SHP77 (cell line): ENCODE results near the gene CCDC83.

Experiments used
- DNase-seq, 2 experiments: peaks; one replicate each; lab custom pipeline; 2025; lab: John Stamatoyannopoulos, UW

Gene CCDC83

GRCh38 chr11:85855341-85855656 is at the start of gene CCDC83:
CCDC83 (plus strand) TSS chr11:85855383; CDS start chr11:85865124, 9,741 bp downstream.
- DNase-seq: no peak

DNA sequence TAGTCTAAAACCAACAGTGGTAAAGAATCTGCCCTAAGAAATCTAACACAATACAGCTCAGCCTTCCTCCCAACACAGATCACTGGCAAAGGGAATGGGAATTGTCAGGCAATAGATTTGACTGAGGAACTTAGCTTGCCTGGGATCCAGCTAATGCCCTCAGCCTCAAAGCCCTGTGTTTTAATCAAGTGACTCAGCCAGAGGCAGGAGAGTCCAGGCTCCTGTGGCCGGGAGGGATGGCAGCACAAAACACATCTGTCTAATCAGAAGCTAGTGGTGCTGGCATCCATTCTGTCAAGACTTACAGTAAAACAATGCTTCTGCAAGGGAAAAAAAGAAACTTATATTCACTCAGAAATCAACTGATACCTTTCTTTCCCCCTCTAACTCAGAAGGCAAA is 49.8 kb upstream of the CCDC83 start:
- no peak for DNase-seq

DNA sequence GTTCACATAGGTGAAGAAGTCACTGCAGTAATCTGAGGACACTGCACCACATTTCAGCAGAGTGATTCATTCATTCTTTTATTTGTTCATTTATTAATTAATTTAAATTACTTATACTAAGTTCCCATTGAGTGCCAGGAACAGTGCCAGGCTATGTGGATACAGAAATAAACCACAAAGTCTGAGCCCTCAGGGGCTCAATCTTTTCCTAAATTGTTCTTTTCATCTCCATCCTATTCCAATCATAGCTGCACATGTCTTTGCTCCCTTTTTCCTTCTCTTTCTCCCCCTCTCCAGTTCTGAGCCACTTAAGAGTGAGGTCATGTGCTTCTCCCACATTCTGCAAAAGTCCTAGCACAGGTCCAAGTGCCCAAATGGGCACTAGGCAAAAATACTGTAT is 49.2 kb upstream of the CCDC83 start:
- DNase-seq: no peak

DNA sequence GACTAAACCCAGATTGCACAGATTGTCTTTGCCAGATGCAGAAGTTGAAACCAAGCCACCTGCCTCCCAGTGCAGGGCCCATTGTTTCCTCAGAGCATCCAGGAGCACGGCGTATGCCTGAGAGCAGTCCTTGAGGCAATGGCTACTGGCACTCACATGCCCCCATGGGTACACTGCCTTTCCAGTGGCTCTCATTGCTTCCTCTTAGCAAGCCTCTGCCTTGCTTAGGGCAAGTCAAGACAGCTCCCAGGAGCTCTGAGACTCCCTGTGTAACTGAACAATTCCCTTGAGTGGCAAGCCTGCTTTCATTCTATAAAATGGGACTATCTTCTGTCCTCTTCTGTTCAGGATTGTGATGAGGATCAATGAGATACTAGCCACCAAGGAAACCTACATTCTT is 48.3 kb upstream of the CCDC83 start:
- no peak for DNase-seq

GRCh38 chr11:85809191-85809590 is 46.0 kb upstream of the CCDC83 start:
- no peak for DNase-seq

DNA sequence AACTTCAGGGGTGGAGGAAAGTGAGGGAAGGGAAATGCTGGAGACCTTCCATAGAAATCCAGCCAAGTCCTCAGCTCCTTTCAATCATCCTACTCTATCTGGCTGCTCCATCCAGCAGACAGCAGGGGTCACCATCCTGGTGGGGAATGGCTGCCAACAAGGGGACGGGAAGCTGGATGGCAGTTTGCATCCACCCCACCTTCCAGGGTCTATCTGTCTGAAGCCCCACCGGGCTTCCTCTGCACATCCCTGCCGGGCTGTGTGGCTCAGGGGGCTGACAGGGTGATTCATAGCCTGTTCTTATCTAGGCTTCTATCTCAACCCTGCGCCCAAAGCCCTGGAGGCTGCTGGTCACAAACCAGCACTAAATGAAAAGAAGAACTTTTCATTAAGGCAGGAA is 45.3 kb upstream of the CCDC83 start:
- DNase-seq: no peak

GRCh38 chr11:85810521-85810870 is 44.7 kb upstream of the CCDC83 start:
- no peak for DNase-seq

DNA sequence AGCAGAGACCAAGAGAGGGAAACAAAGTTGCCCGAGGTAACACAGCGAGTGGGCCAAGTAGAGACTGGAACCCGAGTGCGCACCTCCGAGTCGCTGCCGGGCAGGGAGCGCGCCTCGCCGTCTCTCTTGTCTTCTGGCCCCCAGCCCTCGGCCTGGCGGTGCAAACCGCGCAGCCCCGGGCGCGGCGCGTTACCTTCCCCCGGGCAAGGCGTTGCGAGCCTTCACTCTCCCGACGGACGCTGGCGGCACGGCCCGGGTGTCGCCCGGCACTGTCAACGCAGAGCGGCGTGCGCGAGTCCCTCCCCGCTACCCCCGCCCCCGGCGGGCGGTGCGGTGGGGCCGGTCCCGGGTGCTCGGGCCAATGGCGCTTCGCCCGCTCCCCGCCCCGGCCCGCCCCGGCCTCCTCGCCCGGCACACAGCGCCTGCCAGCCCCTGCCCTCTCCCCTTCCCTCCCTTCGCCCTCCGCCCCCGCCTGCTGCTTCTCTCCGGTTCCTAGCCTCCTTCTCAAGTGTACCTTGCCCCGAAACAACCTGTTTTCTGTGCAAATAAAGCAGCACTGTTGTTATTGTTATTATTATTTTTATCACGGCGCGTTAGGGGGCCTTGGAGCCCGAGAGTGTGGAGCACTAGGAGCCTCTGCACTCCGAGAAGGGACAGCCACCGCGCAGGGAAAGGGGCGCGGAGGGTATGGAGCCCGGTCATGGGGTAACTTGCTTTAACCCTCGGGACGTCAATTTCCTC is 44.1 kb upstream of the CCDC83 start, which contains the start of gene SYTL2:
Gene SYTL2 (minus strand): TSS at position 271 of the 741 bp plus-strand sequence. CDS start 53,416 bp downstream, outside the sequence.
- peak; percentile 19 to 65 for DNase-seq

GRCh38 chr11:85811624-85812023 is 43.6 kb upstream of the CCDC83 start:
- DNase-seq: no peak

- no peak for DNase-seq
These were observed 41.5 kb upstream of the CCDC83 start for GRCh38 chr11:85813721-85814120.

DNA sequence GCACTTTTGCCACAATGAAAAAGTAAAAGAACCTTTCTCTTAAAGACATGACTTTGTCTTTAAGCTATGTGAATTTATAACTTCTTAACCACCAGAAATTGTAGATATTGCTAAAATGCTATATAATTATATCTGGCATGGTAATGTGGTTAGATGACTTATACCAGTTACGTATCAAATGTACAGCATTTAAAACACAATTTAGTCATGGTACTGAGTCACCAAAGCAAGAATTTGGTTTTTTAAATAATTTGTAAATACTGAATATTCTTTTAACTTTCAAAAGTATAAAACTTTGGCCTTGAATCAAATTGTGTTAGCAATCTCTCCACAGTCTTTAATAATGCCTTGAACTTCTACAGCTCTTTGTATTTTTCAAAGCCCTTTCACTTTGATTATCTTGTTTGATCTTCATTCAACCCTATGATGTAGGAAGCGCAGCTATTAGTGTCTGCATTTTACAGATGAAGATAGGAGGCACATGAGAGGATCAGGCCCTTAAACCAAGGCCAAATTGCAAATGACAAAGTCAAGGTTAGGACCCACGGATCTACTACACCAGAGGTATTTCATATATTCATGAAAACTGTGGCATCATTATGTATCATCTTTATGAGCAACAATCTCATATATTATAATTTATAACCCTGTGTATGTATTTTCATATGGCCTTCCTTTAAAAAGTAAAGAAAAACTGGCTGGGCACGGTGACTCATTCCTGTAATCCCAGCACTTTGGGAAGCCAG is 39.8 kb upstream of the CCDC83 start:
- no peak for DNase-seq

GRCh38 chr11:85819441-85819840 is 35.7 kb upstream of the CCDC83 start:
- DNase-seq: no peak

DNA sequence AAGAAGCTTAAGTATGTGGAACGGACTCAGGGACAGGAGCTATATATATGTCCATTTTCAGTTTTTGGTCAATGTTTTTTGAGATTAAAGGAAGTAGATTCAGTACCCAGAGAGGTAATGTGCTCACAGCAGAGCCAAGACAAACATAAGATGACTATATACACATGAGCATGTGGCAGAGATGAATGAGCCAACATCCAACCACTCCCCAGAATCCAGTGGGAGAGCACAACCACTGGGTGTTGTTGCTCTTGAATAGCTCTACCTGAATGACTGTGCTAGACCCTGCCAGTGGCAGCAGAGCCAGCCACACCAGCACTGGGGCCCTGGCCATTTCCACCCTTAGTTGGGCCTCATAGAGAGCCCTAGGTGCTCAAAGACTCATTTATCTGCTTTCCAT is 33.5 kb upstream of the CCDC83 start:
- DNase-seq: no peak

- DNase-seq: no peak
These were observed 32.4 kb upstream of the CCDC83 start for GRCh38 chr11:85822814-85823213.

GRCh38 chr11:85823816-85824215 is 31.4 kb upstream of the CCDC83 start:
- DNase-seq: no peak

- DNase-seq: no peak
These were observed 29.6 kb upstream of the CCDC83 start for GRCh38 chr11:85825616-85826015.

DNA sequence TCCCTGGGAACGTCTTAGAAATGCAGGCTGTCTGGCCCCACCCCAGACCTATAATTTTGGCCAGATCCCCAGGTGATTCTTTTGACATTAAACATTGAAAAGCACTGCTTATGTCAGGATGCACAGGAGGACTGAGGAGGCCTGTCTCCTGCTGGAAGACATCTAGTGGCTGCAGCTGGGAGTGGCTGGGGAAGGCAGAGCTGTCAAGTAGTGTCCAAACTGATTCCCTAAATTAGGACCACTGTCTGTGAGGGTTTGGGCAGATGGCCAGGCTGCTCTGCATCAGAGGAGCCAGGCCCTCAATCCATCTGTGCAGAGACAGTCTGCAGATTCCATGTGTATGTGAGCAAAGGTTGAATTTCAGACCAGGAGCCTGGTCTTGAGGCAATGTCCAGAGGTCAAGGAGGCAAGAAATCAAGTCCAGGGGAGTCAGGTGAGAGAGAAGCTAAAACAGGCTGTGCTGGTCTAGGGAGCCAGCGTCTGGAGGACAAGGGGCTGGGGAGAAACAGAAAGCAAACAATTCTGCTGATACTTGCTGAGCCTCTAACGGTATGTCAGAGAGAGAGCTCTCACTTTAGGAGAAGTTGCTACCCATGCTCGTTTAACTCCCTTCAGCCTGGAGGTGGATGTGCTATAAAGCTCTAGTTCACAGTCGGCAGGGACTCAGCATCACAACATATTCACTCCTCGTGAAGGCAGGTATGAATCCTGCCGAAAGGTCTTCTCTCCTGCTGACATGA is 28.9 kb upstream of the CCDC83 start:
- DNase-seq: peak; percentile 18 to 27

DNA sequence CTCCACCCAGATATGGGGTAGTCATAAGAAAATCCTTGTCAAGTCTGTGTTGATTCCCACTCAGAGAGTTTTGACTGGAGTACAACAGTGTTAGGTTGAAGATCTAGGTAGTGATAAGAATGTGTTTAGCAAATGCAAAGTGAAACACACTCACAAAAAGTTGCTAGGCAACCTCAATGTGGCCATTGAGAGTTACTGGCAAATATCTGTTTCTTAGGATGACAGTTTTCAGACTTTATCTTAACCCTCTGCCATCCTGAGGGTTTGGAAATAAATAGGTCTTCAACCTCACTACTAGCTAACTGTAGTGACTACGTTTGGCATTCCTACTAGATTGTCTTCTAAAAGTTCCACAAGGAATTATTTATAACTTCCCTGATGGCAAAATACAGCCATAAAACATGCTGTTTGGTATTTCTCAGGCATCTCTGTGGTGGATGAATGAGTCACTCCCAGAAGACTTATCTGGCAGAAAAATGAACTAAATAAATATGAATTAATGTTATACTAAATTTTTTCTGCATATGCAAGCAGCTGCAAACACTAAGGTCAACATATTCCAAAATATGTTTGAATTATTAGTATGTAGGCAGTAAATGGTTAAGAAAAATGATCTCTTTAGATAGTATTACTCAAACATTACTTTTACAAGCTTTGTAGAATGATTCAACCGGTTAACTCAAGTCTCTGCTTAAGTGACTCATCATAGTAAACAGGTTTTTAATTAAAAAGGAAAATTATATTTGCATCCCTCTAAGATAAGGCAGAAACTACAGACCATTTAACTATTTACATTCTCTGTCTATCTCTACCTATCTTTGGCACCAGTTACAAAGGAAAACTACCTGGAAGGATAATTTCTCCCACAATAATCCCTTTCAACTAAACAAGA is 27.2 kb upstream of the CCDC83 start:
- DNase-seq: no peak

DNA sequence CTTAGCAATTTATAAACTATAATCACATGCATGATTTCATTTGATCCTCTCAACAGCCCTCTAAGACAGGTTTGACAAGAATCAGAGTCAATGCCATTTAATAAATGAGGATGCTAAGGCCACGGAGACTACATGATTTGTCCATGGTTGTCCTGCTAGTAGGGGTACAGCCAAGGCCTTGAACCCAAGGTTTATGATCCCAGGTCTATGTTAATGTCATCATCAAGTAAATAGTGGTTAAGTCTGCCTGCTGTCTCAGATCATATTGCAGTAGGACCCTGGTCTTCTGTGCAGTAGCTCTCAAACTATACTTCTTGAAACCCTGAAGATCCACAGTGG is 26.6 kb upstream of the CCDC83 start:
- DNase-seq: no peak

DNA sequence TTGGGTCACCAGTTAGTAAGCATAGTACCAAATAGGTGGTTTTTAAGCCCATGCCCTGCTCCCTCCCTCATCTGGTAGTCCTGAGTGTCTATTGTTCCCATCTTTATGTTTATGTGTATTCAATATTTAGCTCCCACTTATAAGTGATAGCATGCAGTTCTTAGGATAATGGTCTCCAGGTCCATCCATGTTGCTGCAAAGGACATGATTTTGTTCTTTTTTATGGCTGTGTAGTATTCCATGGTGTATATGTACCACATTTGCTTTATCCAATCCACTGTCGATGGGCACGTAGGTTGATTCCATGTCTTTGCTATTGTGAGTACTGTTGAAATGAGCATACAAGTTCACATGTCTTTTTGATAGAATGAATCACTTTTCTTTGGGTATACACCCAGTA is 26.0 kb upstream of the CCDC83 start:
- DNase-seq: no peak

DNA sequence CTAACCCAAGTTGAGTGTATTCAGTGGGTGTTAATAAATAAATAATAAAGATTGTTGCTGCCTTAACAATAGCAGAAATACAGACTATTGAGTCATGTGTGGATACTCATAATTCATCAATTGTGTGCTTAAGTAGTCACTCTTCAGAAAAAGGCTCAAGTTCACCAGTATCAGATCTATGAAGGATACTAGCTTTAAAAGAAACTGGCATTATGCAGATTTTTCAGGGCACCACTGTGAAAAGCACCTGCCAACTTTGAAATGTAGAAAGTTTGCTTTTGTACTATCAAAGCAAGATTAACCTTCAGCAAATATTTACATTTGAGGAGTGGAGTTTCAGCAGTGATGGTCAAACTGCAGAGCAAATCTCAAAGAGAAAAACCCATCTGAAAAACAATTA is 24.1 kb upstream of the CCDC83 start:
- DNase-seq: no peak

GRCh38 chr11:85835263-85835662 is 19.9 kb upstream of the CCDC83 start:
- DNase-seq: no peak
